ENCODE data around the gene BAG2. TPM values are rescaled to one million over a fixed set of nuclear protein-coding genes. Genes with fewer than 3 reads are reported as not detected.

Gene BAG2
- polyA plus RNA-seq, 3 donors: 0.09 to 0.21 (median 0.20) TPM

- Histone ChIP-seq H3K4me3 (replicated peaks in 1 of 3; ENCODE audit: low read depth in 2 of 3, low read length in 3 of 3) (no peak overlapping the region), H3K79me2 (ENCODE audit: insufficient read depth, low read length) (no peaks in the 10 kb centered on the region), H2AFZ (ENCODE audit: insufficient read depth, low read depth, low read length, poor library complexity, severe bottlenecking) (no peak overlapping the region), H4K20me1 (ENCODE audit: insufficient read depth, low read length) (no peaks in the 10 kb centered on the region), H3K4me1 (ENCODE audit: control insufficient read depth in 1 of 2, insufficient read depth in 2 of 2, low read length in 2 of 2) (no peaks in the 10 kb centered on the region), H3K27me3 (ENCODE audit: control insufficient read depth in 2 of 2, insufficient read depth in 2 of 2, low read length in 2 of 2) (no peaks in the 10 kb centered on the region), H3K9me3 (replicated peaks in 1 of 2; ENCODE audit: control insufficient read depth in 1 of 2, insufficient read depth in 1 of 2, low read length in 2 of 2) (no peaks in the 10 kb centered on the region), H3K36me3 (replicated peaks in 1 of 2; ENCODE audit: control insufficient read depth in 1 of 2, insufficient read depth in 2 of 2, low read length in 2 of 2) (no peaks in the 10 kb centered on the region), H3K9ac (ENCODE audit: insufficient read depth, low read length, poor library complexity, severe bottlenecking) (no peak overlapping the region), H3K27ac (ENCODE audit: low read depth in 1 of 2, low read length in 2 of 2) (no peak overlapping the region), H3K4me2 (replicated peaks; ENCODE audit: extremely low read depth, low read length, poor library complexity, severe bottlenecking) (no peak overlapping the region)
- no peak for TF ChIP-seq CTCF (IDR thresholded peaks at IDR 0.05)
- Mint-ChIP-seq H3K36me3 (peaks cover 11 to 16% of the 10 kb centered on the region in 2 donors), H3K4me3 (no peak overlapping the region), H3K9me3 (peaks cover 0 to 3% (median 0%) of the 10 kb centered on the region in 7 donors), H3K4me1 (no peaks in the 10 kb centered on the region), H3K27me3 (ENCODE audit: low read depth in 3 of 3) (no peaks in the 10 kb centered on the region), H3K27ac (peak overlapping the region in 1 of 7 donors; percentile 66)
- intact Hi-C loops (cut with micrococcal nuclease): no loop called here
- no CpG with 5 or more reads among the region's 2 CpGs for WGBS (ENCODE audit: insufficient coverage)
- DNase-seq: no peak
Observed at GRCh38 chr6:57182017-57182432, 9.9 kb downstream of the BAG2 start.

GRCh38 chr6:57183336-57183735 lies 11.2 kb downstream of the BAG2 start:
- Histone ChIP-seq H3K27ac (ENCODE audit: low read depth in 1 of 2, low read length in 2 of 2) (no peak overlapping the region), H3K36me3 (replicated peaks in 1 of 2; ENCODE audit: control insufficient read depth in 1 of 2, insufficient read depth in 2 of 2, low read length in 2 of 2) (no peaks in the 10 kb centered on the region), H4K20me1 (ENCODE audit: insufficient read depth, low read length) (no peaks in the 10 kb centered on the region), H3K79me2 (ENCODE audit: insufficient read depth, low read length) (no peaks in the 10 kb centered on the region), H2AFZ (ENCODE audit: insufficient read depth, low read depth, low read length, poor library complexity, severe bottlenecking) (no peak overlapping the region), H3K4me1 (ENCODE audit: control insufficient read depth in 1 of 2, insufficient read depth in 2 of 2, low read length in 2 of 2) (no peaks in the 10 kb centered on the region), H3K9me3 (replicated peaks in 1 of 2; ENCODE audit: control insufficient read depth in 1 of 2, insufficient read depth in 1 of 2, low read length in 2 of 2) (no peaks in the 10 kb centered on the region), H3K27me3 (ENCODE audit: control insufficient read depth in 2 of 2, insufficient read depth in 2 of 2, low read length in 2 of 2) (no peaks in the 10 kb centered on the region), H3K4me2 (replicated peaks; ENCODE audit: extremely low read depth, low read length, poor library complexity, severe bottlenecking) (no peak overlapping the region), H3K4me3 (replicated peaks in 1 of 3; ENCODE audit: low read depth in 2 of 3, low read length in 3 of 3) (no peak overlapping the region), H3K9ac (ENCODE audit: insufficient read depth, low read length, poor library complexity, severe bottlenecking) (no peak overlapping the region)
- no peaks in the 10 kb centered on the region for H3K27me3 Mint-ChIP-seq (ENCODE audit: low read depth in 3 of 3)
- H3K36me3 Mint-ChIP-seq: peaks cover 11 to 16% of the 10 kb centered on the region in 2 donors
- TF ChIP-seq CTCF (IDR thresholded peaks at IDR 0.05): no peak
- H3K27ac Mint-ChIP-seq: no peak overlapping the region
- WGBS (ENCODE audit: insufficient coverage): 93% methylated on average over 2 of the region's 2 CpGs
- intact Hi-C loops (cut with micrococcal nuclease): no loop called here
- peaks cover 0 to 3% (median 0%) of the 10 kb centered on the region in 7 donors for H3K9me3 Mint-ChIP-seq
- H3K4me1 Mint-ChIP-seq: no peaks in the 10 kb centered on the region
- no peak for DNase-seq
- H3K4me3 Mint-ChIP-seq: no peak overlapping the region
